H1 (cell line): ENCODE results near the gene PLAA. TPM values are rescaled to one million over a fixed set of nuclear protein-coding genes. Genes with fewer than 3 reads are reported as not detected.

Experiments
- BACH1 ChIP-seq: IDR thresholded peaks from 2 replicates; pipeline ENCODE4 v1.6.1; 2012; ENCODE audit warnings: low read length, improper control_type of control experiment
- CBX5 ChIP-seq: fragments of 300-800, 300-1000 bp; sonication (generic); IDR thresholded peaks from 2 replicates; pipeline ENCODE4 v1.7.1; 2016; ENCODE audit warnings: antibody characterized with exemption, low read length, low read depth
- CBX8 ChIP-seq: fragments of 300-800, 300-1000 bp; sonication (generic); IDR thresholded peaks from 2 replicates; pipeline ENCODE4 v1.7.1; 2016; ENCODE audit warnings: low read depth, low read length, borderline replicate concordance
- EP300 ChIP-seq, 2 experiments: IDR thresholded peaks; 1 replicate in 1 of 2; 2 replicates in 1 of 2; pipeline ENCODE4 v1.6.1; 2011 to 2012; ENCODE audit warnings: low read depth in 2 of 2, low read length in 2 of 2, mild to moderate bottlenecking in 2 of 2, borderline replicate concordance in 1 of 2, inconsistent platforms in 1 of 2, moderate library complexity in 1 of 2
- GTF2F1 ChIP-seq: IDR thresholded peaks from 2 replicates; pipeline ENCODE4 v1.6.1; 2012; ENCODE audit warnings: low read depth, low read length, improper control_type of control experiment, borderline replicate concordance
- HDAC6 ChIP-seq: IDR thresholded peaks from one replicate; pipeline ENCODE4 v1.7.1; 2012; ENCODE audit warnings: low read depth, mild to moderate bottlenecking, inconsistent platforms, low read length, moderate library complexity
- JUND ChIP-seq: IDR thresholded peaks from 2 replicates; pipeline ENCODE4 v1.6.1; 2011; ENCODE audit warnings: mild to moderate bottlenecking, improper control_type of control experiment, low read length
- KDM4A ChIP-seq: IDR thresholded peaks from one replicate; pipeline ENCODE4 v1.7.1; 2012; ENCODE audit warnings: low read depth, mild to moderate bottlenecking, moderate library complexity, low read length, inconsistent platforms; ENCODE audit not compliant: severe bottlenecking
- KDM5A ChIP-seq: fragments of 200-600 bp; IDR thresholded peaks from 2 replicates; pipeline ENCODE4 v1.7.1; 2012; ENCODE audit warnings: mild to moderate bottlenecking, low read length, inconsistent platforms, mixed read lengths
- POLR2A ChIP-seq, 2 experiments: IDR thresholded peaks; 1 replicate in 1 of 2; 2 replicates in 1 of 2; pipeline ENCODE4 v1.6.1; 2011; ENCODE audit warnings: low read depth in 2 of 2, low read length in 2 of 2, mild to moderate bottlenecking in 2 of 2; ENCODE audit errors: control extremely low read depth in 1 of 2
- POU5F1 ChIP-seq: IDR thresholded peaks from 2 replicates; pipeline ENCODE4 v1.6.1; 2011; ENCODE audit warnings: low read depth, mild to moderate bottlenecking, low read length, moderate library complexity
- RBBP5 ChIP-seq: IDR thresholded peaks from 2 replicates; pipeline ENCODE4 v1.7.1; 2012; ENCODE audit warnings: low read depth, mild to moderate bottlenecking, inconsistent platforms, low read length, moderate library complexity, borderline replicate concordance
- RNF2 ChIP-seq: fragments of 200-900, 300-1000 bp; sonication (generic); IDR thresholded peaks from 2 replicates; pipeline ENCODE4 v1.7.1; 2016; ENCODE audit warnings: borderline replicate concordance, low read depth, mild to moderate bottlenecking, antibody characterized with exemption, low read length; ENCODE audit not compliant: poor library complexity, severe bottlenecking; ENCODE audit errors: missing control alignments
- RXRA ChIP-seq: IDR thresholded peaks from 2 replicates; pipeline ENCODE4 v1.6.1; 2011; ENCODE audit warnings: low read depth, mild to moderate bottlenecking, low read length, moderate library complexity; ENCODE audit not compliant: insufficient read depth
- SP1 ChIP-seq: IDR thresholded peaks from 2 replicates; pipeline ENCODE4 v1.6.1; 2011; ENCODE audit warnings: low read depth, low read length
- SP4 ChIP-seq: IDR thresholded peaks from 2 replicates; pipeline ENCODE4 v1.6.1; 2012; ENCODE audit warnings: low read length, inconsistent platforms
- SUZ12 ChIP-seq: fragments of 200-600 bp; sonication (generic); IDR thresholded peaks from 2 replicates; pipeline ENCODE4 v1.6.1; 2012; ENCODE audit warnings: mild to moderate bottlenecking, inconsistent platforms, low read length, moderate library complexity, mixed read lengths
- TEAD4 ChIP-seq: IDR thresholded peaks from 2 replicates; pipeline ENCODE4 v1.6.1; 2012; ENCODE audit warnings: low read depth, low read length, inconsistent platforms, mixed read lengths
- polyA plus RNA-seq, 7 experiments: library from polyadenylated mRNA; depleted of rRNA in 3 of 7; stranded (reverse) in 5 of 7; unstranded in 2 of 7; fragments of >200 nt in 5 of 7; fragments of 200-250 nt in 2 of 7; gene quantifications; 1 replicate in 5 of 7; 2 replicates in 1 of 7; 4 replicates in 1 of 7; pipeline versions ENCODE4 v1.2.1 to v1.2.3, GENCODE V29; 2011 to 2013; ENCODE audit warnings: missing spikeins in 2 of 7, mixed read lengths in 2 of 7
- total RNA-seq: library from RNA; stranded (reverse); fragmentation: NEBNext Ultra II Directional; extraction: Animal tissue kit (Norgen Biotek cat#: 25700); gene quantifications from 2 replicates; pipeline ENCODE4 v1.2.1, GENCODE V29; 2021
- TF ChIP-seq, protein P1 (sequence below): IDR thresholded peaks from 2 replicates; pipeline ENCODE4 v1.6.1; 2012; ENCODE audit warnings: low read length, inconsistent platforms
- TF ChIP-seq, protein P2 (sequence below): IDR thresholded peaks from 2 replicates; pipeline ENCODE4 v1.6.1; 2011; ENCODE audit warnings: low read length, improper control_type of control experiment

PLAA gene
- total and polyA plus RNA-seq, 2 of the 8 experiments (the other 6 are each of a cell fraction or from before 2014, with no cell fraction given) = 19.2 to 64.2 TPM

GRCh38 chr9:26955921-26956859 is 9.1 kb upstream of the PLAA start, which contains the start of gene IFT74 (continued):
- TF ChIP-seq RXRA (no peak), EP300 (IDR thresholded peaks at IDR 0.05; ENCODE audit: borderline replicate concordance in 1 of 2, low read depth in 2 of 2, low read length in 2 of 2) (no peak), RBBP5 (peak; percentile 95), JUND (no peak), SP4 (peak; percentile 82; the same call in 1 of the 2 replicates), KDM4A (peak; percentile 54), CBX5 (no peak), GTF2F1 (no peak), TEAD4 (no peak), RNF2 (no peak), POU5F1 (no peak), POLR2A (IDR thresholded peaks at IDR 0.05; ENCODE audit: control extremely low read depth in 1 of 2, low read depth in 2 of 2, low read length in 2 of 2) (peak in 1 of 2 experiments; percentile 92; a peak in 2 of 3 replicates), HDAC6 (no peak), BACH1 (peak; percentile 47), SUZ12 (no peak), KDM5A (no peak), CBX8 (no peak), SP1 (0 out of 2 replicates have a peak, but pooled peaks have one; percentile 19)
- TF ChIP-seq, protein P1, sequence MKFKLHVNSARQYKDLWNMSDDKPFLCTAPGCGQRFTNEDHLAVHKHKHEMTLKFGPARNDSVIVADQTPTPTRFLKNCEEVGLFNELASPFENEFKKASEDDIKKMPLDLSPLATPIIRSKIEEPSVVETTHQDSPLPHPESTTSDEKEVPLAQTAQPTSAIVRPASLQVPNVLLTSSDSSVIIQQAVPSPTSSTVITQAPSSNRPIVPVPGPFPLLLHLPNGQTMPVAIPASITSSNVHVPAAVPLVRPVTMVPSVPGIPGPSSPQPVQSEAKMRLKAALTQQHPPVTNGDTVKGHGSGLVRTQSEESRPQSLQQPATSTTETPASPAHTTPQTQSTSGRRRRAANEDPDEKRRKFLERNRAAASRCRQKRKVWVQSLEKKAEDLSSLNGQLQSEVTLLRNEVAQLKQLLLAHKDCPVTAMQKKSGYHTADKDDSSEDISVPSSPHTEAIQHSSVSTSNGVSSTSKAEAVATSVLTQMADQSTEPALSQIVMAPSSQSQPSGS = 0 out of 2 replicates have a peak, but pooled peaks have one; percentile 66
- TF ChIP-seq, protein P2, sequence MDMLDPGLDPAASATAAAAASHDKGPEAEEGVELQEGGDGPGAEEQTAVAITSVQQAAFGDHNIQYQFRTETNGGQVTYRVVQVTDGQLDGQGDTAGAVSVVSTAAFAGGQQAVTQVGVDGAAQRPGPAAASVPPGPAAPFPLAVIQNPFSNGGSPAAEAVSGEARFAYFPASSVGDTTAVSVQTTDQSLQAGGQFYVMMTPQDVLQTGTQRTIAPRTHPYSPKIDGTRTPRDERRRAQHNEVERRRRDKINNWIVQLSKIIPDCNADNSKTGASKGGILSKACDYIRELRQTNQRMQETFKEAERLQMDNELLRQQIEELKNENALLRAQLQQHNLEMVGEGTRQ = no peak
